ENCODE data around the gene COQ6.
"Not testable (repeated sequence)": the region's sequence is repeated elsewhere in the genome, so short reads cannot be mapped to it uniquely, and the experiment has no call there.

Gene COQ6

DNA sequence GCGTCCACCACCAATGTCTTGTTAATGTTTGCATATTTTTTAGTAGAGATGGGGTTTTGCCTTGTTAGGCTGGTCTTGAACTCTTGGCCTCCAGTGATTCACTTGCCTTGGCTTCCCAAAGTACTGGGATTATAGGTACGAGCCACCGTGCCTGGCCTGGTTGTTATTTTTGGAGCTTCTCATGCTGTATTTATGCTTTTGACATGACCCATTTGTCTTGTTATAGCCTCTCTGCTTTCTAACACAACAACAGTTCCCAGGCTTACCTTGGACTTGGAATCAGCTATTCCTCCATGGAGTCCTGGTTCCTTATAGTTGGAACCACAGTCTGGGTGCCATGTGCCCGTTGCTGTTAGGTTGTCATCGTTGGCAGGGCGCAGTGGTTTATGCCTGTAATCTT lies 33.8 kb upstream of the COQ6 start:
- peaks cover 2% of the 10 kb centered on the region for H3K79me1 ChIP-seq (ENCODE audit: low read depth, low read length)
- no peaks in the 10 kb centered on the region for H3K27me3 ChIP-seq (ENCODE audit: control insufficient read depth in 3 of 3, insufficient read depth in 3 of 3, low read depth in 1 of 3, low read length in 3 of 3)
- no peaks in the 10 kb centered on the region for H3K9me3 ChIP-seq (replicated peaks in 1 of 2; ENCODE audit: control insufficient read depth in 2 of 2, insufficient read depth in 1 of 2, low read depth in 1 of 2, low read length in 2 of 2)
- no peaks in the 10 kb centered on the region for H3K4me1 ChIP-seq (ENCODE audit: control insufficient read depth in 2 of 2, insufficient read depth in 1 of 2, low read depth in 1 of 2, low read length in 2 of 2)
- no peak overlapping the region for H2BK120ac ChIP-seq (ENCODE audit: low read depth, low read length)
- H3K36me3 ChIP-seq (replicated peaks in 1 of 2; ENCODE audit: control insufficient read depth in 2 of 2, insufficient read depth in 2 of 2, low read length in 2 of 2): peaks cover 13 to 94% of the 10 kb centered on the region in 2 donors
- H2BK5ac ChIP-seq (ENCODE audit: low read length): no peak overlapping the region
- H2AFZ ChIP-seq (ENCODE audit: low read length): no peak overlapping the region
- no peak overlapping the region for H3K4me3 ChIP-seq (ENCODE audit: low read length in 2 of 2)
- no peak overlapping the region for H2BK15ac ChIP-seq (ENCODE audit: low read length)
- H2AK5ac ChIP-seq (ENCODE audit: low read depth, low read length): no peak overlapping the region
- no peak overlapping the region for H3K9ac ChIP-seq (ENCODE audit: low read depth, low read length, poor library complexity)
- H4K91ac ChIP-seq (ENCODE audit: low read depth, low read length, poor library complexity): no peak overlapping the region
- no CpG with 5 or more reads among the region's 6 CpGs for WGBS, 2 donors (ENCODE audit: extremely low coverage in 2 of 2, insufficient read length in 2 of 2, insufficient replicate concordance in 1 of 2)
- H3K18ac ChIP-seq (ENCODE audit: low read length): no peak overlapping the region
- H3K4me2 ChIP-seq (ENCODE audit: insufficient read depth, low read length, poor library complexity, severe bottlenecking): no peak overlapping the region
- no peak overlapping the region for H3K4ac ChIP-seq (ENCODE audit: low read length)
- H2BK12ac ChIP-seq (ENCODE audit: low read length): no peak overlapping the region
- no peak overlapping the region for H3K23ac ChIP-seq (ENCODE audit: low read depth, low read length, poor library complexity)
- H4K8ac ChIP-seq (ENCODE audit: low read depth, low read length): no peak overlapping the region
- DNase-seq (ENCODE audit: low spot score): no peak
- H3K27ac ChIP-seq (replicated peaks; ENCODE audit: low read length): no peak overlapping the region
- no peak overlapping the region for H3K14ac ChIP-seq (ENCODE audit: low read length)

DNA sequence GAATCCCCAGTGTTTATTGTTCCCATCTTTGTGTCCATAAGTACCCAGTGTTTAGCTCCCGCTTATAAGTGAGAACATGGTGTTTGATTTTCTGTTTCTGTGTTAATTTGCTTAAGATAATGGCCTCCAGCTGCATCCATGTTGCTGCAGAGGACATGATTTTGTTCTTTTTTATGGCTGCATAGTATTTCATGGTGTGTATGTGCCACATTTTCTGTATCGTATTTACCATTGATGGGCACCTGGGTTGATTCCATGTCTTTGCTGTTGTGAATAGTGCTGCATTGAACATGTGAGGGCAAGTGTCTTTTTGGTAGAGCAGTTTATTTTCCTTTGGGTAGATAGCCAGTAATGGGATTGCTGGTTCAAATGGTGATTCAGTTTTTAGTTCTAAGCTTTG lies 30.6 kb upstream of the COQ6 start:
- no CpG with 5 or more reads among the region's 2 CpGs for WGBS, 2 donors (ENCODE audit: extremely low coverage in 2 of 2, insufficient read length in 2 of 2, insufficient replicate concordance in 1 of 2)

DNA sequence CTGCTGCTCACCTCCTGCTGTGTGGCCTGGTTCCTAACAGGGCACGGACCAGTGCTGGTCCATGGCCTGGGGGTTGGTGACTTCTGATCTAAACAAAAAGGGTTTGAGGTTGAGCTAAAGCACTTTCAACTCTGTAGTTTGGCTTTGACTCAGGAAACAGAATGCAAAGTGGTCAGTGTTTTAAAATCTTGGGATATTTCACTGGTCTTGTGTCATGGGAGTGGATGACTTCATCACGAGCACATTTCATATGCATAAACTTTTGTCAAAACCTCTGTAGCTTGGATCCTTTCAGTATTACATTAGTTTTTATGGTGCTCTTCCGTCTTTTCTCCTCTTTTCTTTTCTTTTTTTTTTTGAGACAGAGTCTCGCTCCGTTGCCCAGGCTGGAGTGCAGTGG lies 25.8 kb upstream of the COQ6 start:
- Histone ChIP-seq H2BK120ac (ENCODE audit: low read depth, low read length) (no peak overlapping the region), H2AFZ (ENCODE audit: low read length) (no peak overlapping the region), H3K4me2 (ENCODE audit: insufficient read depth, low read length, poor library complexity, severe bottlenecking) (no peak overlapping the region), H2BK12ac (ENCODE audit: low read length) (no peak overlapping the region), H2BK15ac (ENCODE audit: low read length) (no peak overlapping the region), H3K27ac (replicated peaks; ENCODE audit: low read length) (no peak overlapping the region), H4K8ac (ENCODE audit: low read depth, low read length) (no peak overlapping the region), H3K18ac (ENCODE audit: low read length) (no peak overlapping the region), H3K4me3 (ENCODE audit: low read length in 2 of 2) (no peak overlapping the region), H3K4ac (ENCODE audit: low read length) (no peak overlapping the region), H2BK5ac (ENCODE audit: low read length) (no peak overlapping the region), H3K4me1 (ENCODE audit: control insufficient read depth in 2 of 2, insufficient read depth in 1 of 2, low read depth in 1 of 2, low read length in 2 of 2) (no peaks in the 10 kb centered on the region), H2AK5ac (ENCODE audit: low read depth, low read length) (no peak overlapping the region), H3K9me3 (replicated peaks in 1 of 2; ENCODE audit: control insufficient read depth in 2 of 2, insufficient read depth in 1 of 2, low read depth in 1 of 2, low read length in 2 of 2) (no peaks in the 10 kb centered on the region), H4K91ac (ENCODE audit: low read depth, low read length, poor library complexity) (no peak overlapping the region), H3K9ac (ENCODE audit: low read depth, low read length, poor library complexity) (no peak overlapping the region), H3K27me3 (ENCODE audit: control insufficient read depth in 3 of 3, insufficient read depth in 3 of 3, low read depth in 1 of 3, low read length in 3 of 3) (no peaks in the 10 kb centered on the region), H3K79me1 (ENCODE audit: low read depth, low read length) (peaks cover 2% of the 10 kb centered on the region), H3K23ac (ENCODE audit: low read depth, low read length, poor library complexity) (no peak overlapping the region), H3K14ac (ENCODE audit: low read length) (no peak overlapping the region), H3K36me3 (replicated peaks in 1 of 2; ENCODE audit: control insufficient read depth in 2 of 2, insufficient read depth in 2 of 2, low read length in 2 of 2) (peaks cover 35 to 100% of the 10 kb centered on the region in 2 donors)
- no CpG with 5 or more reads among the region's 5 CpGs for whole genome bisulfite sequencing, 2 donors (ENCODE audit: extremely low coverage in 2 of 2, insufficient read length in 2 of 2, insufficient replicate concordance in 1 of 2)
- DNase-seq (ENCODE audit: low spot score): no peak

More for the DNA sequence above, 30.6 kb upstream of the COQ6 start:
- H3K4me3 ChIP-seq (ENCODE audit: low read length in 2 of 2); H4K91ac ChIP-seq (ENCODE audit: low read depth, low read length, poor library complexity); H2BK15ac ChIP-seq (ENCODE audit: low read length); H2BK120ac ChIP-seq (ENCODE audit: low read depth, low read length); H3K79me1 ChIP-seq (ENCODE audit: low read depth, low read length); H3K18ac ChIP-seq (ENCODE audit: low read length); H3K4me2 ChIP-seq (ENCODE audit: insufficient read depth, low read length, poor library complexity, severe bottlenecking); H2AK5ac ChIP-seq (ENCODE audit: low read depth, low read length); H3K4me1 ChIP-seq (ENCODE audit: control insufficient read depth in 2 of 2, insufficient read depth in 1 of 2, low read depth in 1 of 2, low read length in 2 of 2); H3K9ac ChIP-seq (ENCODE audit: low read depth, low read length, poor library complexity); H4K8ac ChIP-seq (ENCODE audit: low read depth, low read length); H2BK12ac ChIP-seq (ENCODE audit: low read length); H3K14ac ChIP-seq (ENCODE audit: low read length); H3K27ac ChIP-seq (replicated peaks; ENCODE audit: low read length); H3K9me3 ChIP-seq (replicated peaks in 1 of 2; ENCODE audit: control insufficient read depth in 2 of 2, insufficient read depth in 1 of 2, low read depth in 1 of 2, low read length in 2 of 2); DNase-seq (ENCODE audit: low spot score); H3K23ac ChIP-seq (ENCODE audit: low read depth, low read length, poor library complexity); H3K27me3 ChIP-seq (ENCODE audit: control insufficient read depth in 3 of 3, insufficient read depth in 3 of 3, low read depth in 1 of 3, low read length in 3 of 3); H3K4ac ChIP-seq (ENCODE audit: low read length); H2BK5ac ChIP-seq (ENCODE audit: low read length); H2AFZ ChIP-seq (ENCODE audit: low read length): not testable (repeated sequence)
- peaks cover 26 to 95% of the 10 kb centered on the region in 2 donors for H3K36me3 ChIP-seq (replicated peaks in 1 of 2; ENCODE audit: control insufficient read depth in 2 of 2, insufficient read depth in 2 of 2, low read length in 2 of 2)

DNA sequence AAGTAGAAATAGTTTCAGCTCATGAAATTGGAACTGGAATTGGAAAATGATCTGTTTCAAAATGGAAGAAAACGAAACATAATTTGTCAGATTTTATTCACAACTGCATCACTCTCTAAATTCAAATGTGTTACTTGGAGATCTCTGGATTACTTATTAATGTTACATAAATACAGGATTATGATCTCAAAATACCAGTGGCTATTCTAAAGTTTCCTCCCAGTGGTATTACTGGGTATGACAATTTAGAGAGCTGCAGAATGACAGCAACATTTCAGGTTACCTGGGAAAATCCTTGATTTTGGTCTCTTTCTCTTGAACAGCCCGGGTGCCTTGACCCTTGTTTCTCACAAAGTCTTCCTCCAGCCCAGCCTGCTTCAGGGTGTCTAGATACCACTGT lies 14.4 kb upstream of the COQ6 start:
- Histone ChIP-seq H2AFZ (ENCODE audit: low read length) (no peak overlapping the region), H3K4me2 (ENCODE audit: insufficient read depth, low read length, poor library complexity, severe bottlenecking) (no peak overlapping the region), H2BK15ac (ENCODE audit: low read length) (no peak overlapping the region), H3K27me3 (ENCODE audit: control insufficient read depth in 3 of 3, insufficient read depth in 3 of 3, low read depth in 1 of 3, low read length in 3 of 3) (no peaks in the 10 kb centered on the region), H3K9me3 (replicated peaks in 1 of 2; ENCODE audit: control insufficient read depth in 2 of 2, insufficient read depth in 1 of 2, low read depth in 1 of 2, low read length in 2 of 2) (no peaks in the 10 kb centered on the region), H2BK5ac (ENCODE audit: low read length) (no peak overlapping the region), H3K9ac (ENCODE audit: low read depth, low read length, poor library complexity) (no peak overlapping the region), H3K23ac (ENCODE audit: low read depth, low read length, poor library complexity) (no peak overlapping the region), H2BK12ac (ENCODE audit: low read length) (no peak overlapping the region), H2BK120ac (ENCODE audit: low read depth, low read length) (no peak overlapping the region), H3K4me1 (ENCODE audit: control insufficient read depth in 2 of 2, insufficient read depth in 1 of 2, low read depth in 1 of 2, low read length in 2 of 2) (peaks cover 0 to 2% of the 10 kb centered on the region in 2 donors), H3K27ac (replicated peaks; ENCODE audit: low read length) (no peak overlapping the region), H3K14ac (ENCODE audit: low read length) (no peak overlapping the region), H4K91ac (ENCODE audit: low read depth, low read length, poor library complexity) (no peak overlapping the region), H3K18ac (ENCODE audit: low read length) (no peak overlapping the region), H3K36me3 (replicated peaks in 1 of 2; ENCODE audit: control insufficient read depth in 2 of 2, insufficient read depth in 2 of 2, low read length in 2 of 2) (peaks cover 15 to 67% of the 10 kb centered on the region in 2 donors), H2AK5ac (ENCODE audit: low read depth, low read length) (no peak overlapping the region), H3K4ac (ENCODE audit: low read length) (no peak overlapping the region), H3K4me3 (ENCODE audit: low read length in 2 of 2) (no peak overlapping the region), H3K79me1 (ENCODE audit: low read depth, low read length) (no peaks in the 10 kb centered on the region), H4K8ac (ENCODE audit: low read depth, low read length) (no peak overlapping the region)
- WGBS, 2 donors (ENCODE audit: extremely low coverage in 2 of 2, insufficient read length in 2 of 2, insufficient replicate concordance in 1 of 2): no CpG with 5 or more reads among the region's 2 CpGs
- DNase-seq (ENCODE audit: low spot score): no peak

All from neuronal stem cell (in vitro differentiated cells).